Amniotic epithelial cell (primary cell): ENCODE measurements around the gene RRBP1.
A peak's percentile ranks its signal among the peaks of the same experiment; 100 is the strongest.

Source experiments
- DNase-seq: peaks from one replicate; pipeline ENCODE4 v3.0.0-alpha.2; 2010; ENCODE audit warnings: low read depth

RRBP1 gene

DNA sequence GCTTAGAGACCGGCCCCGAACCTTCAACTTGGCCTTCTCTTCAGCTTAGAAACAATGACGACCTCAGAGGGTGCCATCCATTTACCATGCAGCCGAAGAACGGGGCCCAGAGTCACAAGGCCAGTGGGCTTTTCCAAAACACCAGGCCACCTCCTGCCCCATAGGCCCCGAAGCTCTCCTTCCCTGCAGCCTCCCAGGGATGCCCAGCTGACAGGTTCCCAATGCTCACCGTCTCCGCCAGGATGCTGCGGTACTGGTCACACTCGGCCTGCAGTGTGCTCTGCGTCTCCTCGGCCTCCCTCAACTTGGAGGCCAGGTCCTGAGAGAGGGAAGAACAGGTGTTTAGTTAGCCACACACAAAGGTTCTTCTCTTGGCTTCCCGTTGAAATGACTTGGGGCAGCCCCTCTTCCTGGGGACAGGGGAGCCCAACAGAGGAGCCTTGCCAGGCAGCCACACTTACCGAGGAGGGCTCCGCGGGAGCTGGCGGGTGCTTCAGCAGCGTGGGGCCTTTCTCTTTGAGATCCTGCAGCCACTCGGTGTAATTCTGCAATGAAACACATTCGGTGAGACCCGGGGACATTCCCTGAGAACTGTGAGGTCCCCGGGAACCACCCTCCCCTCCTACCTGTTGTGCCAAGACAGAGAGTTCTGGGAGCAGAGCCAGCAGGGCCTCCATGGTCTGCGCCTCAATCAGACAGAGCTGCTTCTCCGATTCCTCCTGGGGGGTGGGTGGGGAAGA, 60.6 kb downstream of the RRBP1 start:
- no peak for DNase-seq

DNA sequence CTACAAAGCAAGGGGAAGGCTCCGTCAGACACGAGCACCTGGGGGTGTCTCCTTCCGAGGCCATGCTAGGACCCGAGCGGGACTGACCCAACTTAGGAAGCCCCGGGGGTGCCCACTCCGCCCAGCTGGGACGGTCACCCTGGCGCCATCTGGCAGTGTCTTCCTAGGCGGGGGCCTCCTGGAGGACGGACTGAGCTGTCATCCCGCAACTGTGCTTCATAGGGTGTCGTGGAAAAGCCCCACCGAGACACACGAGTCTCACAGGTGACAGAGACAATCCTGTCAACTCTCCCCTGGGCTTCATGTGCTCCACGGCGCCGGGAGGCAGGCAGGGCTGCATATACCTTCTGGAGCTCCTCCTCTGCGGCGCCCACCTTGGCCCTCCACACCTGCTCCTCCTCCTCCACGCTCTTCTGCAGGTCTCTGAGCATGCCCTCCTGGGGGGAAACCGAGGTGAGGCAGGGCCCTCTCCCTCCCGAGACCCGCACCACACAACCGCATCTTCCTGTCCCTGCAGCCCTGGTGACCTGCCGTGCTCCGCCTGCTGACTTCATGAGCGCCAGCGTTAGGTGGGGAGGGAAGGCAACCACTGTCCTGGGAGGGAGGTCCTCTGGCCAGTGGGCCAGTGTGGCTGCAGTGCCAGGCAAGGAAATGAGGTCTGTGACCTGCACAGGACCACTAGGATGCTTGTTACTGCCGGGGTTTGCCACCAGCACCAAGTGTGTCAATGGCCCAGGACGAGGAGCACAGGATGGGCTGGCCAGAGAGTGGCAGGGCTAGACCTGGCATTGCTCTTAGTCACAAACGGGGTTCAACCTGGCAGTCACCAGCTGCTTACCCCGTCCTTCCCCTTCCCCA, 61.4 kb downstream of the RRBP1 start:
- no peak for DNase-seq

DNA sequence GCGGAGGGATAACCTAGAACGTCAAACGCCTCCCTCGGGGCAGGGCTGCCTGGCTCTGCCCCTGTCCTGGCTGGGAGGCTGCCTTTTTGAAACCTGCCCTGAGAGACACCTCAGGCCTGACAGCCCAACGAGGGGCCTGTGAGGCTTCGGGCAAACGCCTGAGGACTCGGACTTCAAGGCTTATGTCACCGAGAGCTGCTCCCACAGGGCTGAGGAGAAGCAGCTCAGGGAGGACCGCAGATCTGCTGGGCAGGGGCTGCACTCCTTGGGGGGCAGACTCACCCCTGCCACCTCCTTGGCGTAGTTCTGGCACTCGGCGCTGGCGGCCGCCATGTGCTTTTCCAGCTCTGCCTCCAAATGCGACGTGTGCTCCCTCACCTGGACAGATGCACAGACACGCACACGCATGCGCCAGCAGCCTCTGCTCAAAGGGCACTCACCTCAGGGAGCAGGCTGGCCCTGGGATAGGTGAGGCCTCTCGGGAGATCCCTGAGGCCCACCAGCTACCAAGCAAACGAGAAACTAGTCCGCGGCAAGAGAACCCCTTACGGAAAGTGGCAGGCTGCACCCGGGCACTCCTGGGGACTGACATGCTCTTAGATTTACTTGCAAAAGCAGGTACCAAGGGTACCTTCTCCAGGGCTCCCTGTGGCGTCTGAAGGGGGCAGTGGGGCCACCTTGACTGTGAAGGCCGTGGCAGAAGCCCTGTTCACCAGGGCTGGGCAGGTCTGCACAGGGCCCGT, 62.5 kb downstream of the RRBP1 start:
- DNase-seq, result no peak

DNA sequence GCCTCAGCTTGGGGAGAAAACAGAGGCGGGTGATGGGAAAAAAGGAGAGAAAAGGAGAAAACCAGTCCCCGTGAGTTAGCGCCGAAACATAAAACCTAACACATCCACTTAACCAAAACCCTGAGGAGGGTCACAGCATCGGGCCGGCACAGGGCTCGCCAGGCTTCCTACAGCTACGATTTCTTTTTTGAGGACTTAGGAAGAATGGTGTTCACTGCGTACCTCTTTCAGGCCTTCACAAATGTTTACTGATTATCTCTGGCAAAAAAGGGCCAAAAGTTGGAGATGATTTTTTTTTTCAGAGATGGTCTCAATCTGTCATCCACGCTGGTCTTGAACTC, 63.4 kb downstream of the RRBP1 start:
- no peak for DNase-seq

DNA sequence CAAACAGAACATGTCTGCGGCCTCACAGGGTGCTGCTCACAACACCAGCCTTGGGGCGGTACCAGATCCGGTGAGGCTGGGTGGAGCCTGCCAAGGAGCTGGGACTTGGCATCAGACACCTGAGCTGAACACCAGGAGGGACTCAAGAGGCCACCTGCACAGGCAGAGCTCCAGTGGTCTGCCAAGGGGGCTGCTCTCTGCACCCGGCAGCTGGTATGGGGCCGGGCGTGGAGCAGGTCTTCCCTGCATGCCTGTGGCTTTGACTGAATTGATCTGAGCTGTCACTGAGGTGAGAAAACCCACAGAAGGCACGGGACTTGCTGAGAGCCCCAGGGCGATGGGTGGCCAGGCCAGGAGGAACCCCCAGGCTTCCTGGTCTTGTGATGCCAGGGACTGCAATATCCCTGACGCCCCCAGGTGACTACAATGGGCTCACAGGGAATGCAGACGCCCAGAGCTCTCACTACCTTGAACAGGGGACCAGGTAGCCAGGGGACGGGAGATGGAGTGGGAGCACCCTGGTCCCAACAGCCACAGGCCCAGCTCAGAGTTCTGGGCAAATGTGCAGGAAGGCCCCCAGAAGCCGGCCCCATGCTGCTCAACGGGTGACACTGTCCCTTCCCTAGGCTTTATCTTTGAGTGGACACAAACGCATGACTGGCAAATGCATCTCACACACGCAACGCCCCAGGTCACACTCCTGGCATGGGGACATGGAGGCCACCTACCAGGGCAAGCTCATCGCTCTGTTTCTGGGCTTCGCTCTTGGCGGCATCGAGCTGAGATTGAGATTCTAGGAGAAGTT, 64.0 kb downstream of the RRBP1 start:
- no peak for DNase-seq

DNA sequence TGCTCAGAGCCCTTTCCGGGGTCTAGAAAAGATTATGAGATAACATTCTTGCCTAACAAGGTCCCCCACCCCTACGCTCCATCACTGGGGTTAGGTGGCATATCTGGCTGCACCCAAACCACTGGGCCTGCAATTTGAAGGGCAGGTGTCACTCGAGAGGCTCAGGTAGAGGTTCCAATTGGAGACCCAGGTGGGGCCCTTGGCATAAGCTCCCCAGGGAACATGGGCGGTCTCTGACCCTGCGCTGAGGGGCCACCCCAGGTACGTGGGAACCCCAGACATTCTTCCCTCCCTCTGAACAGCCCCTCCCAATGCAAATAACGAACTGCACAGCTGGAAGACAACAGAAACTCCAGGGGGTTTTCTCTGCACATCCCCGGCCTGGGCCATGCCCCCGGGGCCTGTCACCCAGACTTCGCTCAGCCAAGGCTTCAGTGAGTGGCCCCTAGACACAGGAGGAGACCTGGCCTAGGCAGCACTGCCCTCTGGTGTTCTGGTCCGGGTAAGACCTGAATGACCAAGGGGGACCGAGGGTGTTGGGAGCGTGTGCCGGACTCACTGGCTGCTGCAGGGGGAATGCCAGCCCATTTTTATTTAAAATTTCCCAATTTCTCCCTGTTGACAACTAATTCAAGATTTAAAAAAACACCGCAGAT, 64.7 kb downstream of the RRBP1 start:
- DNase-seq, result no peak

DNA sequence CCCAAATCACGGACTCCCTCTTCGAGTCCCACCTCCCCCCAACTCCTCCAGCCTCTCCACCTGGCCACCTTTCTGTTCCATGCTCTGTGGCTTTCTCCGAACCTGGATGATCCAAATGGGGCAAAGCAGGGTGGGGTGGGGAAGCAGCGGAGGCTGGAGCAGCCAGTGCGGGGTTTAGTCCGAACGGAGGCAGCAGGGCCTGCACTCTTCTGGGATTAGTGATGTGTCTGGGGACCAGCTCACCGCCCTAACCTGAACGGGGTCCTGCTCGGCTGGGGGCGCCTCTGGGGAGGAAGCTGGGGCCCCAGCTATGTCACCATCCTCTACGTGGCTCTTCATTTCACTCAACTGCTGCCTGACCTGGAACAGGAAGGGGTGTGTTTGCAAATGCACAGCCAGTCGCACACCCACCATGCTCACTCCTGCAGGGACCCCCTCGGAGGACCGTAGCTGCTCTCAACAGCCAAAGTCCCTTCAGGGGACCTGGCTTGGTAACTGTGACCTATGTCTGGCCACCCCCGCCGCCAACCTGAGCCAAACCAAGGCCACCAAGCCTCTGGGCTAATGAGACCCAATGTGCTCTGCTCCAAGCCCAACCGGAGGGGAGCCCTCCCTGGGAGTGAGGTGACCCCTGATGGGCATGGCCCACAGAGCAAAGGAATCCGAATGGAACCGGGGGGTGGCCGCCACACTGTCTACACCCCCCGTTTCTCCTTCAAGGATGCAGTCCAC, 65.4 kb downstream of the RRBP1 start:
- no peak for DNase-seq

DNA sequence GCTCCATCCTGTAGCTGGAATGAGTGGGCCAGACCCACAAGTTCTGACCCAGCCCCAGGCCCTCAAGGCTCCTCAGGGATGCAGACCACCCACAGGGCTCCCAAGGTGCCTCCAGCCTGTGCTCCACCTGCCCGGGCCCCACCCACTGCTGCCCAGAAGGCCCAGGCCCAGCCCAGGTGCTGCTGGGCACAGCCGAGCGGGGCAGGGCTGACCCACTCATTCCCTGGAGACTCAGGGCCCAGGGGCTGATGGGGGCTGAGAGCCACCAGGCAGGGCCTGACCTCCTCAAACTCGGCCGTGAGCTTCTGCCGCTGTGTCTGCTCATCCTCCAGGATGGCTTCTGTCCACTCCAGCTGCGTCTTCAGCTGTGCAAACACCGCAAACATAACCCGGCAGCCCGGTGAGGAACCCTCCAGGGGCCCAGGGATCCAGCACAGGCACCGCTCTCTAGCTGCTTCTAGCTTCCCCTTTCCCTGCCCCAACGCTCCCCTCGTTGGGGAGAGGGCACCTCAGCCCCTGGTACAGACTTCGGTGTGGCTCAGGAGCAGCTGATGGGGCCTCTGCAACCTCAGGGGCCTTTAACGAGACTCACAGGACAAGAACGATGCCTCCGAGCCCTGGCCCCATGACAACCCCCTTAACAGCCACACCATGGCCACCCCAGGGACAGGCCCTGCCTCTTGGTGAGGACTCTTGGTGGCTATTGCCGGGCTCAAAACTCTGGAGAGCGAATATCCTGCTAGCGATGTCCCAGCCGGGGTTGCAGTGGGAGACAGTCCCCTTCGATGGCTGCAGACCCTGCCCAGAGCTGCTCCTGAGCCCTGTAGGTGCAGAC, 66.2 kb downstream of the RRBP1 start:
- DNase-seq, result no peak

DNA sequence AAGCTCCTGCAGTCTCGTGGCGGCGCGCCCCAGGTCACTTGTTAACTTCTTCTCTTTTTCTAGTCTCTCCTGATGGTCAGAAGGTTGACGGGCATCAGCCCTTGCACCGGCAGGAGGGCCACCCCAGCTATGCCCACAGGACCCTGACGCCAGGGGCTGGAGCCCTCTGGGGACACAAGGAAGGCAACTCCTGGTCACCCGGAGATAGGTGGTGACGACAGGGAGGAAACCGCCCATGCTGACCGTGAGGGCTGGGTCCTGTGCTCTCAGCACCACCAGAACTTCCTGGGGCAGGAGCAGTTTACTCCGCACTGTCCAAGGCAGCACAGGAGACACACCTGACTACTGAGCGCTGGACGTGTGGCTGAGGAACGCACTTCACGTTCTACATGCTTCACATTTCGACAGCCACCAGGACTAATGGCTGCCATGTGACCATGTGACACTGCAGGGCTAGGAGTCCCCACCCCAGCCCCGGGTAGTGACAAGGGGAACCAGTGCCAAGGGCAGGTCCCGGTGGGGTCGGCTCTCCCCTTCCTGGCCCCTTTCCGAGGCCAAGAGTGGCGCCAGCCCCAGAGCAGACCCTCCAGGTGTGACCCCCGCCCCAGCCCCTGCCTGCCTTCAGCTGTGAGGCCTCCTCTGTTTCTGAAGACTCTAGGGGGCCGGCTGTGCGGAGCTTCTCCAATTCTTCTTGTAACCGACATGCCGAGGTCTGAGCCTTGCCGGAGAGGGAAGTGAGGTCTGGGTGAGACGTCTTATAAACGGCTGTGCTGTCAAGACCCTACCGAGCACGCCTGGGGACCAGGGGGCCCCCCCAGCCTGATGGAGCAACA, 67.0 kb downstream of the RRBP1 start:
- no peak for DNase-seq

DNA sequence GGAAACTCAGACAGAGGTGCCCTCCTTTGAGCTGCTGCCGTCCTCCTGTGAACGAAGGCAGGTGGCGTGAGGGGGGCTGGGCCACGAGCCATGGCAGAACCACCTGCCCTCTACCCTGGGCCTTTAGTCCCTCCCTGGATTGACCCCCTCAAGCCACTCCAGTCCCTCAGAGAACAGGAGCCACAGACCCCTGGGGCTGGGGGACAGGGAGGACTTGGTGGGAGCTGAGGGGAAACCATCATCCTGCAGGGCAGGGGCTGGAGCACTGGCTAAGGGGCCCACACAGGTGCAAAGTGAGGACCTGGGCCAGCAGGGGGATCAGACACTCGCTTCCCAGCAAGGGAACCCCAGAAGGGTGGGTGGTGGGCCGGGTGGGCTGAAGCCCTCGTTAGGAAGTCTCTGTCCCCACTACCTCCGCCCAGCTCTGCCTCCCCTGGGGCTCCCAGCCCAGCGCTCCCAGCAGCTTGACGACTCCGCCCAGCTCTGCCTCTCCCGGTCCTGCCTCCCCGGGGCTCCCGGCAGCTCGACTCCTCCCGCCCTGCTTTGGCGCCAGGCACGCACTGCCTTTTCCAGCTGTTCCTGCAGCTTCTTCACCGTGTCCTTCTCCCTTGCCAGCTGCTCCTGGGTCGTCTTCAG, 67.7 kb downstream of the RRBP1 start:
- peak; percentile 62 for DNase-seq

DNA sequence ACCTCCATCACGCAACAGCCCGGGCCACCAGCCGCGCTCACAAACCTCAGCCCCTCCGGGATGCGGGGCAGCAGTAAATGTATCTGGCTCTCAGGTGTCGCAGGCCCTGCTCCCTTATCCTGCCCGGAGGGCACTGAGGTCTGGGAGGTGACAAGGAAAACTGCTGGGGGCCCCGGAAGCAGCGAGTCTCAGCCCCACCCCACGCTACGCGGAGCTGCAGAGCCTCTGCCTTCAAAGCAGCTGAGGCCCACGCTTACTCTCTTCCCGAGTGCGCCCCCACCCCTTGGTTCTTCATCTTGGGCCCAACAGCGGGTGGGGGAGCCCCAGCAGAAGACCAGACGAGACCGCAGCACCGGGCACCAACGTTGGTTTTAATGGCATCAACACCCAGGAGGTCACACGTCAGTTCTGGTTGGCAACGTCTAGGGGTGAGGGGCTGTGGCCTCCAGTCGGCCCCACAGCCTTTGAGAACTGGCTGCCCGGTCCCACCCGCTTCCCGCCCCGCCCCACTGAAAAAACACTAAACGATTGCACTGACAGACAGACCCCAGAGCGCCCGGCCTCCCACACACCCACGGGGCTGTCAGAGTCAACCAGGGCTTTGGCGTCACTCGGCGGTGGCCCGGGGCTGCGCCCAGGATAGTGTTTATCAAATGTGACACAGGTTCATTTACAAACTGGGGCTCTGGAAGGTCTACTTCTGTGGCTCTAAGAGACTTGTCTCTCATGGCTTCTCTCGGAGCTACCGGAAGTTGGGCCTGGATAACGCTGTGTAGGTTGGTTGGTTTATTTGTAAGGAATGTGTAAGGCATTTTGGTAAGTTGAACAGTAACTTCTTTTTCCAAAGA, 68.5 kb downstream of the RRBP1 start:
- no peak for DNase-seq

DNA sequence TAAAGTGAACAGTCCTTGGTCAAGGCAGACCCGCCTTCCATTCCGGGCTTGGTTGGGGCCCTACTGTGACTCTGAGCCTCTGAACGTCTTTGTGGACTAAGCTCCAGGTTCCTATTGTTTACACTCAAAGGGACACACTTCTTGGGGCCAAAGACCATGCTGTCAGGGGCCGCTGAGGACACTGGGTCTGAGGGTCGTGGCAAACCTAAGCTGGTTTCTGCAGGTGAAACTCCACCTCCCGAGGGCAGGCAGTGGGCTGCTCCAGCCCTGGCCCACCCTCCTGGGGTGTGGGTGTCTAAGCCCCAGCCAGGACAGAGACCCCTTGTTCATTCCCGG, 69.1 kb downstream of the RRBP1 start:
- DNase-seq, result no peak

DNA sequence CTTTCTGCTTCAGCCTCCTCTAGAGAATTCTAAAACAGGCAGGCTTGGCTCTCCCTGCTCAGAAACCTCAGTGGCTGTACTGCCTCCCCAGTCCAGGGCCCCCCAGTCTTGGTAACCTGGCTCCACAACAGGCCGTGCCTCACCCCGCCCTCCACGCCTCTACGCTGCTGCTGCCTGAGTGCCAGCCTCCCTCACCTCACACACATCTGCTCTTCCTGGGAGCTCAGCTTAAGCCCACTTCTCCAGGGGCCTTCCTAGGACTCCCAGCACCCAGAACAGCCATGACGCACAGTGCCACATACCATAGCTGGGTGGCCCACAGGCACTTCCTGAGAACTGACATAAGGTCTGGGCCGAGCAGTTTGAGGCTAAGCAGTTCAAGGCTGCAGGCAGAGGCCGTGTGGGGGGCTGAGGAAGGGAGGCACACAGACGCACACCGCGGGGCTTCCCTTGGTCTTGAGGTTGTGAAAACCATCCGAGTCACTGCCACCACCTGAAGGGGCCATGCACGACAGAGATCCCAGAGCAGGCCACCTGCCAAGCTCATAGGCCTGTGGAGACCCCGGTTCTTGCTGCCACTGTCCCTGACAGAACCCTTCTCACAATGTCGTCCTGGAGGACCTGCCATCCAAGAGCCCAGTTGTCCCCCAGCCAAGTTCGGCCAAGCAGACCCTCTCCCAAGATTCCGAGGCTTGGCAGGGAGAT, 69.6 kb downstream of the RRBP1 start:
- peak; percentile 89 for DNase-seq

DNA sequence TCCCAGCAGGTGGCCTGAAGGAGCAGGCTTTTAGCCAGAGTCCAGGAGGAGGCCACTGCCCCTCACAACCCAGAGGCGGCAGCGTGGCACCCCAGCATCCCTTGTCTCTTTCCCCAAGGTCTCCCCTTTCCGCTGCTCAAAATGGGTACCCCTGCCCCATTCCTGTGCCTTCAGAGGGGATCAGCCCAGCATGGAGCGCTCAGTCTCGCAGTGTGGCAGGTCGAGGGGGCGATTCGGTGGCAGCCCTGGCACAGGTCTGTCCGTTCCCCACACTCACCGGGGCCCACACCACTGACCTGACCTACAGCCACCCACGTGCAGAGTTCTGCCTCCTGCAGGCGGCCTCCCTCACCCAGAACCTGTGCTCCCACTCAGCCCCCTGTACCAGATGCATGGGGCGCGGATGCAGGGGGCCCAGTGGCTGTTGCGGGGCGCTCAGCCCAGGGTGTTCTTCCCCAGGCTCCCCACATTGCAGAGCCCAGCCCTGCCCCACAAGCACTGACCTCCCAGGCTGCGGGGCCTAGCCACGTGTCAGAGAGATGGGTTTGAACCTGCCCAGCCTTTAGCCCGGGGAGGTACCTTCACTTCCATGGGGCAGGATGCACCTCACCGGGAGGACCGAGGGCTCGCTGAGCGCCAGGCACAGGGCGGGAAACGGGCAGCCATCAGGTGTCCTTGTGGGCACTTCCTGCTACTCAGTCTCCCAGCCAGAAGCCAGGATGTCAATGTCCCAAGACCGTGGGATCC, 70.3 kb downstream of the RRBP1 start:
- peak; percentile 42 for DNase-seq

DNA sequence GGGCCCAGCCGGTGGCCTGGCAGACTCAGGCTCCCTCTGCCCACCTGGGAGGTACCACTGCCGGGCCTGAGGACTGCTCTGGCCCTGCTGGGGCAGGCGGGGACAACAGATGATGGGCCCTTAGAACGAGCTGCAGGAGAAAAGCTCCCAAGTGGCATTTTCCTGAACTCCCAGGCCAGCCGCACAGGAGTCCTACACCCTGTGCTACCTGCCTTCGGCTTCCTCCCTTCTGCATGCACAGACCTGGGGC, 70.8 kb downstream of the RRBP1 start:
- DNase-seq, result no peak

DNA sequence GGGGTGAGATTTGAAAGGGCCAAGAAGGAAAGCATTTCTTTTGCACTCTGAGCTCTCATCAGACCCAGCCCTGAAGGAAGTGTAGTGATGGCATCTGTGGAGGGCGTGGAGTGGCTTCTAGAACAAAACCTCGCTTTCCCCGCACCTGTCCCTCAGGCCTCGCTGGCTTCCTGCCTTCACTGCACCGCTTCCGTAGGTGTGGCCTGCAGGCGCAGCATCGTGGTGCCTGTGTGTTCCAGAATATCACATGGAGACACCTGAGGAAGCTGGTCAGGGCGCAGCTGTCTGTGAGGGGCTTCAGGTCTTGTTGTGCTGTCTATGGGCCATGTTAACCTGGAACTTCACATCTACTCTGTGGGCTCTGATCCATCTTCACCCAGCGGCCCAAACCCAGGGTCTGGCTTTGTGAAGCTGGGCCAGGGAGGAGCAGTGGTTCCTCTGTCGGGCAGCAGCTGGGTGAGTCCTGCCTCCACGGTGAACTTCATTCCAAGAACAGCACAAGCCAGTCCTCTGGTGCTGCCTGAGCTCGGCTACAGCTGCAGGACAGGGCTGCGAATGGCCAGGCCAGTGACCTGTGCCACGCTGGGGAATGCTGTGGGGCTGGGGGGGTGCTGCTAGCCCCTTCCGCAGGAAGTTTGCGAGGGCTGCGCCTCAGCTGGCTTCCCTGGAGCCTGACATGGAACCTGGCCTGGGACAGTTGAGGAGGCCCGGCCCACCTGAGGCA, 71.3 kb downstream of the RRBP1 start:
- no peak for DNase-seq
